Urinary bladder (tissue), 4 donors: Measurements from ENCODE around the gene PTGIR. TPM values are rescaled to one million over a fixed set of nuclear protein-coding genes. Genes with fewer than 3 reads are reported as not detected.

Source experiments
- DNase-seq: peaks from one replicate; pipeline ENCODE4 v3.0.0-alpha.2; 2015; ENCODE audit errors: extremely low spot score
- H3K27ac ChIP-seq: one replicate; pipeline ENCODE4 v1.5.1; 2013; ENCODE audit warnings: low read depth, mild to moderate bottlenecking, moderate library complexity
- H3K36me3 ChIP-seq: one replicate; pipeline ENCODE4 v1.6.1; 2013; ENCODE audit warnings: mild to moderate bottlenecking, moderate library complexity; ENCODE audit not compliant: insufficient read depth
- H3K4me1 ChIP-seq: one replicate; pipeline ENCODE4 v1.6.1; 2013; ENCODE audit warnings: mild to moderate bottlenecking, moderate library complexity; ENCODE audit not compliant: insufficient read depth
- H3K4me3 ChIP-seq: one replicate; pipeline ENCODE4 v1.5.1; 2013; ENCODE audit warnings: low read depth, low read length
- WGBS: extraction: QIAGEN DNeasy Blood & Tissue Kit; methylation state at CpG from one replicate; pipeline ENCODE4 v1.1.7; 2013; 5-methylcytosine and 5-hydroxymethylcytosine counted together
- polyA plus RNA-seq: library from polyadenylated mRNA; stranded (reverse); fragments of 200-250 nt; gene quantifications from one replicate; pipeline ENCODE4 v1.2.3, GENCODE V29; 2013
- total RNA-seq: library from RNA; depleted of rRNA; stranded (reverse); fragments of >200 nt; gene quantifications from one replicate; pipeline ENCODE4 v1.2.3, GENCODE V29; 2014
- donor health status: healthy with polysubstance abuse.
- donor health status: healthy.

Gene PTGIR
- total and polyA plus RNA-seq, 2 donors, result 2.6 to 4.0 TPM

DNA sequence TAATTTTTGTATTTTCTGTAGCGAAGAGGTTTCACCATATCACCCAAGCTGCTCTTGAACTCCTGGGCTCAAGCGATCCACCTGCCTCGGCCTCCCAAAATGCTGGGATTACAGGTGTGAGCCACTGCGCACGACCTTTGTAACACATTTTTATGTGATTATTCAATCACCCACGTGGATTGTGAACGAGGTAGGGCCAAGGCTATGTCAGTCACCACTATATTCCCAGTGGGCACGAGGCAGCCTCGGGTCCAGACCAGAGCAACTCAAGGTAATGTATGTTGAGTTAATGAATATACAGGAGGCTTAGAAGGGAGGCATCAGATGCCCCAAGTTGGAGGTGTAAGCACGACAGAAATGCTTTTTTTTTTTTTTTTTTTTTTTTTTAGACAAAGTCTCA lies 8.9 kb downstream of the PTGIR start:
- 88% methylated on average over 10 of the region's 10 CpGs for WGBS
- no peak for DNase-seq
- Histone ChIP-seq H3K36me3 (no peaks in the 10 kb centered on the region), H3K4me3 (no peak overlapping the region), H3K4me1 (no peaks in the 10 kb centered on the region), H3K27ac (no peak overlapping the region)

DNA sequence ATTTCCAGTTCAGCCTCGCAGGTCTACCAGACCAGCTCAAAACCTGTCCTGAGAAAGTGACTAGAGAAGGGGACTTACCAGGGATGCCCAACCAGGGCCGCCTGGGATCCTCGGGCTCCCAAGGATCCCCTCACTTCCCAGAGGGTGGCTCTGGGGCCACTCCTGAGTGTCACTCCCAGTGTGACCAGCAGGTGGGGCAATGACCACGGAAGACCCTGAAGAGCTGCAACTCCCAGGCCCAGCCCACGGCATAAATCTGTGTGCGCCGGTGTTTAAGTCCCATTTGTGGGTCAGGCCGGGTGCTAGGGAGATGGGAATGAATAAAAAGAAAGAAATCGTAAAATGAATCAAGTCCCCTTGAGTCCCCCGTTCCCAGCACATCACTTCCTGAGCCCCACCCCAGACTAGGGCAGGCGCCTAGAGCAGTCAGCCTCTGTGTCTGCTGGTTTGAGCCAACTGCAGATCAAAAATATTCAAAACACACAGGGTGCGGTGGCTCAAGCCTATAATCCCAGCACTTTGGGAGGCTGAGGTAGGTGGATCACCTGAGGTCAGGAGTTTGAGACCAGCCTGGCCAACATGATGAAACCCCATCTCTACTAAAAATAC lies 10.7 kb downstream of the PTGIR start:
- Histone ChIP-seq H3K4me3 (no peak overlapping the region), H3K27ac (no peak overlapping the region), H3K4me1 (no peaks in the 10 kb centered on the region), H3K36me3 (peaks cover 2% of the 10 kb centered on the region)
- DNase-seq, result no peak
- 9% methylated on average over 12 of the region's 12 CpGs for WGBS

DNA sequence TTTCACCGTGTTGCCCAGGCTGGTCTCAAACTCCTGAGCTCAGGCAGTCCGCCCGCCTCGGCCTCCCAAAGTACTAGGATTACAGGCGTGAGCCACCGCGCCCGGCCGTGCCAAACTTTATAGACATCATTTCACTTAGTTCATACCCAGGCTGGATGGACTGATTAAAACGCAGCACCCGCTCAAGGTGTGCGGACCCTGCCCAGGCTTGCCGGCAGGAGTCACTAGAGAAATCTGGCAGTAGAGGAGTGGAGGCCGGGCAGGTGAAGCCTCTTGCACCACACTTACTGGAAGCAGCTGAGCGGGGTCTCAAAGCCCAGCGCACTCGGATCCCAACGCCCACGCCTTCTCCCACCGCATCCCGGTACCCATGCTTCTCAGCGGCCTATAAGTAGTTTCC lies 11.4 kb downstream of the PTGIR start:
- H3K4me3 ChIP-seq, result no peak overlapping the region
- H3K36me3 ChIP-seq, result peaks cover 2% of the 10 kb centered on the region
- DNase-seq, result no peak
- 87% methylated on average over 22 of the region's 22 CpGs for WGBS
- no peak overlapping the region for H3K27ac ChIP-seq
- no peaks in the 10 kb centered on the region for H3K4me1 ChIP-seq

DNA sequence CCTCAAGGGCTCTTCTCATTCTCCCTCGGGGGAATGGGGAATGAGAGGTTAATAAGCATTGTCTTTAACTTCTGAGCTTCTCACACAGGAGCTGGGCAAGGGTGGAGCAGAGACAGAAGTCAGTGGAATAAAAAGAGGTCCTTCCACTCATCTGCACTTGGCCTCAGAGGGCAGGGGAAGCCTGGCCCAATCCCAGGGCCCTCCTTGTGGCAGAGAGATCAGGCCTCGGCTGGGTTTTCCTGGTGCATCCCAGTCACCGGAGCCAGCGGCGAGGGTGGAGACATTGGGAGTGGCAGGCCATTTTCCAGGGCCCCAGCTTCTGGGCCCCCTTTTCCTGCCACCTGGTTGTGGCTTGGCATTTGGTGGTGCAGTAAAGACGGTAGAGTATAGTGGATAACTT lies 13.1 kb downstream of the PTGIR start:
- WGBS, result 81% methylated on average over 6 of the region's 6 CpGs
- no peak for DNase-seq
- H3K27ac ChIP-seq, result no peak overlapping the region

DNA sequence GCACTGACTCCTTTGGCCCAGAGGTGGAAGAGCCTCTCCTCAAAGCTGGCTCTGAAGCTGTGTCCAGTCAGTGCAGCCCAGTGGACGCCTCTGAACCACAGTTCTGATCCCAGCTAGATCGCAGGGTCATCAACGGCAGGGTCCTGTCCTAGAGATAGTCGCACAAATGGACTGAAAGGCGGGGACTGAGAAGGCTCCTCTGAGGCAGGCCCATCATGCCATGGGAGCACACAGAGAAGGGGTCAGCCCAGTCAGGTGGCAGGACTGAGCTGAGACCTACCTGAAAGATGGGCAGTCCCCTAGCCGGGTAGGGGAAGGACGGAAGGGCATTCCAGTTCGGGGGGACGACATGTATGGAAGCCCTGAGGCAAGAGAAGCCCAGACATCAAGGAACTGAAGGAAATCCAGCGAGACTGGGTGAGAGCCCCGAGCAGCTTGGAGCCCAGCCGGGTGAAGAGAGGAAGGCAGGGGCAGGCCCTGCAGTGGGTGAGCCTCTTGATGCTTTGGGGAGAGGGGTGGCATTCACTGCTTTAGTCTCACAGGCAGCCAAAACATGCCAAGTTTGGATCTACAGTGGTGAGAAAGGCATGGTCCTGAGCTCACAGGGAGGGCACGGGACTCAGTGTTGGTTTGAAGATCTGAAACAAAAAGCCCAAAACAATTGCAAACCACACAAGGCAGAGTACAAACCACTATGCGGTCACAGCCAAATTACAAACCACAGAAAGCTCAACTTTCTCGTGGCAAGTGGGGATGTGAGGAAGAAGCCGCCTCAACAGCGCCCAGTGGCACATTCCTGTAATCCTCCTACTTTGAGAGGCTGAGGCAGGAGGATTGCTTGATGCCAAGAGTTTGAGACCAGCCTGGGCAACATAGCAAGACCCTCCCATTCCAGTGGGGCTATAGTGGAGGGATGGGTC lies 13.8 kb downstream of the PTGIR start:
- no peak for DNase-seq
- H3K36me3 ChIP-seq, result peaks cover 2% of the 10 kb centered on the region
- H3K4me1 ChIP-seq, result no peaks in the 10 kb centered on the region
- 73% methylated on average over 17 of the region's 17 CpGs for WGBS
- no peak overlapping the region for H3K4me3 ChIP-seq
- H3K27ac ChIP-seq, result no peak overlapping the region

More for the DNA sequence above, 13.1 kb downstream of the PTGIR start:
- no peaks in the 10 kb centered on the region for H3K4me1 ChIP-seq
- no peak overlapping the region for H3K4me3 ChIP-seq
- peaks cover 2% of the 10 kb centered on the region for H3K36me3 ChIP-seq

DNA sequence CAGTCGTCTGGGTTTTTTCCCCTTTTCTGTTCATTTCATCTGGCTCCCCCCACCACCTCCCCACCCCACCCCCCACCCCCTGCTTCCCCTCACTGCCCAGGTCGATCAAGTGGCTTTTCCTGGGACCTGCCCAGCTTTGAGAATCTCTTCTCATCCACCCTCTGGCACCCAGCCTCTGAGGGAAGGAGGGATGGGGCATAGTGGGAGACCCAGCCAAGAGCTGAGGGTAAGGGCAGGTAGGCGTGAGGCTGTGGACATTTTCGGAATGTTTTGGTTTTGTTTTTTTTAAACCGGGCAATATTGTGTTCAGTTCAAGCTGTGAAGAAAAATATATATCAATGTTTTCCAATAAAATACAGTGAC lies 14.5 kb downstream of the PTGIR start:
- WGBS, result 57% methylated on average over 5 of the region's 5 CpGs

DNA sequence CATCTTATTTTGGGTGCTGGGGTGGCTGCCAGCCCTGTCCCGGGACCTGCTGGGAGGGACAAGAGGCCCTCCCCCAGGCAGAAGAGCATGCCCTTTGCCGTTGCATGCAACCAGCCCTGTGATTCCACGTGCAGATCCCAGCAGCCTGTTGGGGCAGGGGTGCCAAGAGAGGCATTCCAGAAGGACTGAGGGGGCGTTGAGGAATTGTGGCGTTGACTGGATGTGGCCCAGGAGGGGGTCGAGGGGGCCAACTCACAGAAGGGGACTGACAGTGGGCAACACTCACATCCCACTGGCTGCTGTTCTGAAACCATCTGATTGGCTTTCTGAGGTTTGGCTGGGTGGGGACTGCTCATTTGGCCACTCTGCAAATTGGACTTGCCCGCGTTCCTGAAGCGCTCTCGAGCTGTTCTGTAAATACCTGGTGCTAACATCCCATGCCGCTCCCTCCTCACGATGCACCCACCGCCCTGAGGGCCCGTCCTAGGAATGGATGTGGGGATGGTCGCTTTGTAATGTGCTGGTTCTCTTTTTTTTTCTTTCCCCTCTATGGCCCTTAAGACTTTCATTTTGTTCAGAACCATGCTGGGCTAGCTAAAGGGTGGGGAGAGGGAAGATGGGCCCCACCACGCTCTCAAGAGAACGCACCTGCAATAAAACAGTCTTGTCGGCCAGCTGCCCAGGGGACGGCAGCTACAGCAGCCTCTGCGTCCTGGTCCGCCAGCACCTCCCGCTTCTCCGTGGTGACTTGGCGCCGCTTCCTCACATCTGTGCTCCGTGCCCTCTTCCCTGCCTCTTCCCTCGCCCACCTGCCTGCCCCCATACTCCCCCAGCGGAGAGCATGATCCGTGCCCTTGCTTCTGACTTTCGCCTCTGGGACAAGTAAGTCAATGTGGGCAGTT lies 15.1 kb downstream of the PTGIR start:
- 77% methylated on average over 30 of the region's 30 CpGs for WGBS
- Histone ChIP-seq H3K4me1 (no peaks in the 10 kb centered on the region), H3K36me3 (peaks cover 2% of the 10 kb centered on the region), H3K4me3 (no peak overlapping the region), H3K27ac (no peak overlapping the region)
- no peak for DNase-seq

More for the DNA sequence above, 14.5 kb downstream of the PTGIR start:
- DNase-seq, result no peak
- Histone ChIP-seq H3K27ac (no peak overlapping the region), H3K4me1 (no peaks in the 10 kb centered on the region), H3K36me3 (peaks cover 2% of the 10 kb centered on the region), H3K4me3 (no peak overlapping the region)

DNA sequence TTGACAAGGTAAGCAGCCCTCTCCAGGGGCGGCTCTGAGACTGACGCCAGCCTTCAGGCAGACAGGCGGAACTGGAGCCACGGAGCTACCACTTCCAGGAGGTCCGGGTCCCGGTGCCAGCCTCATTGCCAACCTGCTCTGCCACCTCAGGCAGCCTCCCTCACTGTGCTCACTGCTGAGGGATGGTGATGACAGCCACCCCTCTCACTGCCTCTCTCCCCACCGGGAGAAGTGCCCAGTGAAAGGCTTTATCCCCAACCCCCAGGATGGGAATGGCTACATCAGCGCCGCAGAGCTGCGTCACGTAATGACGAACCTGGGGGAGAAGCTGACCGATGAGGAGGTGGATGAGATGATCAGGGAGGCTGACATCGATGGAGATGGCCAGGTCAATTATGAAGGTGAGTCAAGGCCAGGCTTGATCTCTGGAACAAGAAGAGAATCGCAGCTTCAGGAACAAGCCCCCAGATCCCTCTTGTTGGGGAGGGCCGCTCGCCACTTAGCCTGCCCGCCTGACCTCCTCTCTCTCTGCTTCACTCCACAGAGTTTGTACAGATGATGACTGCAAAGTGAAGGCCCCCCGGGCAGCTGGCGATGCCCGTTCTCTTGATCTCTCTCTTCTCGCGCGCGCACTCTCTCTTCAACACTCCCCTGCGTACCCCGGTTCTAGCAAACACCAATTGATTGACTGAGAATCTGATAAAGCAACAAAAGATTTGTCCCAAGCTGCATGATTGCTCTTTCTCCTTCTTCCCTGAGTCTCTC lies 16.1 kb downstream of the PTGIR start:
- Histone ChIP-seq H3K36me3 (peaks cover 2% of the 10 kb centered on the region), H3K27ac (no peak overlapping the region), H3K4me3 (no peak overlapping the region), H3K4me1 (no peaks in the 10 kb centered on the region)
- WGBS, result 93% methylated on average over 27 of the region's 27 CpGs
- no peak for DNase-seq

DNA sequence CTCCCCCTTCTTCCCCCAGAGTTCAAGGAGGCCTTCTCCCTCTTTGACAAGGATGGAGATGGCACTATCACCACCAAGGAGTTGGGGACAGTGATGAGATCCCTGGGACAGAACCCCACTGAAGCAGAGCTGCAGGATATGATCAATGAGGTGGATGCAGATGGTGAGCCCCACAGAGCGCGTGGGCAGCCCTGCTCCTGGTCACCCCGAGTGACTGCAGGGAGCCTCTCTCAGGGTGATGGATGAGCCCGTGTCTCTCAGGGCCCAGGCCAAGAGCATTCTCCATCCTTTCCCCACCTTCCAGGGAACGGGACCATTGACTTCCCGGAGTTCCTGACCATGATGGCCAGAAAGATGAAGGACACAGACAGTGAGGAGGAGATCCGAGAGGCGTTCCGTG lies 16.7 kb downstream of the PTGIR start:
- no peak for DNase-seq

DNA sequence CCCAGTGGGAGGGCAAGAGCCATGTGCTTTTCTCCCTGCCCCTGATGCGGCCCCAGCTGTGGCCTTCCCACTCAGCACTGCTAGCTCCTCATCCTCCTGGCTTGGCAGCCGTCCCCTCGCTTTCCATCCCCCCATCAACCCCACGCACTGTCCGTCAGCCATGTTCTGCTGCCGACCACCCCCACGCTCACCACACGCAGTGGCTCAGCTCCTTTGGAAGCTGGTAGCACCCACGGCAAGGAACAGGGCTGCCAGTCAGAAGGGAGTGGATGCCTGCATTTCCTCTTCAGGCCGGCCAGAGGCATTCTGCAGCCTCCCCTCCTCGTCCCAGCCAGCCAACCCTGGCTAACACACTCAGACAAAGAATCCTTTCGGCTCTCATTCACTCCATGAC lies 17.4 kb downstream of the PTGIR start:
- Histone ChIP-seq H3K27ac (no peak overlapping the region), H3K36me3 (peaks cover 2% of the 10 kb centered on the region), H3K4me3 (no peak overlapping the region), H3K4me1 (no peaks in the 10 kb centered on the region)
- WGBS, result 85% methylated on average over 12 of the region's 12 CpGs
- DNase-seq, result no peak

More for the DNA sequence above, 16.7 kb downstream of the PTGIR start:
- Histone ChIP-seq H3K4me3 (no peak overlapping the region), H3K36me3 (peaks cover 2% of the 10 kb centered on the region), H3K4me1 (no peaks in the 10 kb centered on the region), H3K27ac (no peak overlapping the region)
- 91% methylated on average over 9 of the region's 9 CpGs for WGBS

DNA sequence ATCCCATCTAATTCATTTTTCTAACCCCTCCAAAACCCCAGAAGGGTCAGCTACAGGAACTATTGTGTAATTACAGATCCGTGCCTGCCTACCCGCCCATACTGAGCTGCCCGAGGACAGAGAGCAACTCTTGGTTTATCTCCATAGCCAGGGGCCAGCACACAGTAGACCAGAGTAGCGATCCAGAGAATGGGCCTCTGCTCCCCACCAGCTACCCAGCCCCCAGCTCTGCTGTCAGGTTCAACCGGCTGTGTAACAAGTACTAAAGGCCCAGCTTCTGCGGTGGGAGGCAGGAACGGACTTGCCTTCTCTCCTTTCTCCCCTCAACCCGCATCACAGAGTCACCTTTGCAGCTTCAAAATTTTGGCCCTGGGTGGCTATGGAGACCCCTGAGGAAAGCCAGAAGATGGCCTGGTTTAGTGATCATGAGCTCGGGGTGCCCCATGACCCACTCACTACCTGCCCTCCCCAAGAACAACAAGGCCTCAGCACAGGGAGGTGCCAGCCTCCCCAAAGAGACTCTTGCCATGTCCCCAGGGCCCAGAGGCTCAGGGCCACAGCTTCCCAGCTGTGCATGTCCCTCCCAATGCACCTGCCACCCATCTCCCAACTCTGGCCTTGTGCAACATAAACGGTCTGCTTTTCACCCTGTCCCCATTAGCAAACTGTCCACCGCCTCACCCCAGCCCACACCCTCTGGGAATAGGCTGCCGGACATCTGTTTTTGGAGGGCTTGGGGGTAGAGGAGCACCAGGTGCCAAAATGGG lies 18.0 kb downstream of the PTGIR start:
- no peak overlapping the region for H3K27ac ChIP-seq
- H3K4me3 ChIP-seq, result no peak overlapping the region
- no peaks in the 10 kb centered on the region for H3K4me1 ChIP-seq
- DNase-seq, result no peak
- WGBS, result 85% methylated on average over 12 of the region's 12 CpGs
- peaks cover 2% of the 10 kb centered on the region for H3K36me3 ChIP-seq

DNA sequence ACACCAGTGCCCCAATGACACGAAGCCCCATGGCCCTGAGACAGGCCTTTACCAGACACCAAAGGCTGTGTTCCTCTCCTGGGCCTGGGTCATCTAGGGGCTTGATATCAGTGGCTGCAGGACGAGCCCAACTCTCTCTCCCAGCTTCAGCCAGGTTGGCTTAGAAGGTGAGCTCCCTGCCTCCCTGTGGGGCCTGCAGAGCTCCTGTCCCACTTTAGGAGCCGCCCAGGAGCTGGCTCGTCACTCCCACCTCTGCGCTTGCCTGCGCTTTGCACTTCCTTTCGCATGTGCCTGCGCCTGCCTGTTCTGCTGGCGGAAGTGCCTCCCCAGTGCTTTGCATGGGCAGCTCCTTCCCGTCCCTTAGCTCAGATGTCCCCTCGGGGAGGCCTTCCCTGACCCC lies 18.9 kb downstream of the PTGIR start:
- no peaks in the 10 kb centered on the region for H3K4me1 ChIP-seq
- DNase-seq, result no peak
- H3K36me3 ChIP-seq, result peaks cover 2% of the 10 kb centered on the region
- WGBS, result 89% methylated on average over 11 of the region's 11 CpGs
- H3K27ac ChIP-seq, result no peak overlapping the region
- no peak overlapping the region for H3K4me3 ChIP-seq
